Measurements from ENCODE around the gene COL8A1. TPM values are rescaled to one million over a fixed set of nuclear protein-coding genes. Genes with fewer than 3 reads are reported as not detected.

The COL8A1 gene
- total RNA-seq, 1 donor from 2014 or later = 3.7 TPM

- no peak for DNase-seq (ENCODE audit: low spot score)
Measured at GRCh38 chr3:99639579-99639978, 1.2 kb downstream of the COL8A1 start.

- no peak for DNase-seq (ENCODE audit: low spot score)
Measured at GRCh38 chr3:99640214-99640851, 1.9 kb downstream of the COL8A1 start.

GRCh38 chr3:99641480-99641879 is 3.1 kb downstream of the COL8A1 start:
- DNase-seq (ENCODE audit: low spot score) = no peak

- no peak for DNase-seq (ENCODE audit: low spot score)
Measured at GRCh38 chr3:99641982-99642381, 3.6 kb downstream of the COL8A1 start.

GRCh38 chr3:99644017-99644416 is 5.6 kb downstream of the COL8A1 start:
- no peak for DNase-seq (ENCODE audit: low spot score)

GRCh38 chr3:99644746-99645145 is 6.4 kb downstream of the COL8A1 start:
- DNase-seq (ENCODE audit: low spot score) = no peak

GRCh38 chr3:99645277-99646106 is 7.1 kb downstream of the COL8A1 start:
- DNase-seq (ENCODE audit: low spot score) = no peak

GRCh38 chr3:99646107-99646435 is 7.7 kb downstream of the COL8A1 start:
- DNase-seq (ENCODE audit: low spot score) = no peak

GRCh38 chr3:99647081-99647480 is 8.7 kb downstream of the COL8A1 start:
- DNase-seq (ENCODE audit: low spot score) = no peak

GRCh38 chr3:99648101-99648500 is 9.7 kb downstream of the COL8A1 start:
- DNase-seq (ENCODE audit: low spot score) = peak; percentile 73

- DNase-seq (ENCODE audit: low spot score) = no peak
Measured at GRCh38 chr3:99648516-99648915, 10.1 kb downstream of the COL8A1 start.

GRCh38 chr3:99651531-99651930 is 13.1 kb downstream of the COL8A1 start:
- peak; percentile 62 for DNase-seq (ENCODE audit: low spot score)

- DNase-seq (ENCODE audit: low spot score) = no peak
Measured at GRCh38 chr3:99656624-99657023, 18.2 kb downstream of the COL8A1 start.

GRCh38 chr3:99658274-99658673 is 19.9 kb downstream of the COL8A1 start:
- no peak for DNase-seq (ENCODE audit: low spot score)

- DNase-seq (ENCODE audit: low spot score) = no peak
Measured at GRCh38 chr3:99659032-99659431, 20.6 kb downstream of the COL8A1 start.

GRCh38 chr3:99659951-99660350 is 21.6 kb downstream of the COL8A1 start:
- no peak for DNase-seq (ENCODE audit: low spot score)

- no peak for DNase-seq (ENCODE audit: low spot score)
Measured at GRCh38 chr3:99662838-99663570, 24.6 kb downstream of the COL8A1 start.

GRCh38 chr3:99663977-99664376 is 25.6 kb downstream of the COL8A1 start:
- no peak for DNase-seq (ENCODE audit: low spot score)

GRCh38 chr3:99665017-99665416 is 26.6 kb downstream of the COL8A1 start:
- no peak for DNase-seq (ENCODE audit: low spot score)

- DNase-seq (ENCODE audit: low spot score) = no peak
Measured at GRCh38 chr3:99666201-99666600, 27.8 kb downstream of the COL8A1 start.

GRCh38 chr3:99668044-99668443 is 29.6 kb downstream of the COL8A1 start:
- no peak for DNase-seq (ENCODE audit: low spot score)

- DNase-seq (ENCODE audit: low spot score) = no peak
Measured at GRCh38 chr3:99669879-99670555, 31.6 kb downstream of the COL8A1 start.
